PFSK-1 (cell line): ENCODE results near the gene TEPSIN.

Source experiments
- FOXP2 ChIP-seq: optimal IDR thresholded peaks from 2 replicates; pipeline ENCODE3; 2011; ENCODE audit warnings: borderline replicate concordance, control low read depth, inconsistent platforms; ENCODE audit not compliant: insufficient read depth; ENCODE audit errors: extremely low read length, extremely low read depth
- POLR2AphosphoS5 ChIP-seq: IDR thresholded peaks from 2 replicates; pipeline ENCODE4 v1.6.1; 2012; ENCODE audit warnings: low read depth, mild to moderate bottlenecking, control low read depth, low read length, moderate library complexity
- REST ChIP-seq, 2 experiments: IDR thresholded peaks; 2 replicates each; pipeline versions ENCODE4 v1.6.1 to v1.8.0; 2011 to 2012; ENCODE audit warnings: low read depth in 2 of 2, low read length in 2 of 2, control low read depth in 1 of 2, inconsistent platforms in 1 of 2, mild to moderate bottlenecking in 1 of 2, moderate library complexity in 1 of 2; ENCODE audit not compliant: insufficient read depth in 1 of 2
- SIN3A ChIP-seq: IDR thresholded peaks from 2 replicates; pipeline ENCODE4 v1.6.1; 2012; ENCODE audit warnings: mild to moderate bottlenecking, low read length, moderate library complexity, borderline replicate concordance; ENCODE audit not compliant: insufficient read depth
- TAF1 ChIP-seq: IDR thresholded peaks from 2 replicates; pipeline ENCODE4 v1.6.1; 2012; ENCODE audit warnings: low read length, control low read depth, borderline replicate concordance; ENCODE audit not compliant: insufficient read depth

GRCh38 chr17:81194941-81195901, 43.6 kb downstream of the TEPSIN start:
- TF ChIP-seq SIN3A (no peak), TAF1 (no peak), REST (IDR thresholded peaks at IDR 0.05; ENCODE audit: insufficient read depth in 1 of 2, low read depth in 2 of 2, low read length in 2 of 2) (no peak), POLR2AphosphoS5 (no peak), FOXP2 (no peak)
